Head of caudate nucleus (tissue), 42 donors: Measurements from ENCODE around the gene STRAP.
"Not testable (repeated sequence)": the region's sequence is repeated elsewhere in the genome, so short reads cannot be mapped to it uniquely, and the experiment has no call there.

Experiments
- DNase-seq, 42 donors: peaks; one replicate each; pipeline versions ENCODE4 v3.0.0 to v3.0.0-alpha.2; 2020 to 2021; ENCODE audit warnings: mixed read lengths in 7 of 42
- intact Hi-C: fragments of 100-400 bp; cut with DNase I; formaldehyde crosslinking; loops from one replicate; pipeline ENCODE4 v1.15.0; 2022

Gene STRAP

DNA sequence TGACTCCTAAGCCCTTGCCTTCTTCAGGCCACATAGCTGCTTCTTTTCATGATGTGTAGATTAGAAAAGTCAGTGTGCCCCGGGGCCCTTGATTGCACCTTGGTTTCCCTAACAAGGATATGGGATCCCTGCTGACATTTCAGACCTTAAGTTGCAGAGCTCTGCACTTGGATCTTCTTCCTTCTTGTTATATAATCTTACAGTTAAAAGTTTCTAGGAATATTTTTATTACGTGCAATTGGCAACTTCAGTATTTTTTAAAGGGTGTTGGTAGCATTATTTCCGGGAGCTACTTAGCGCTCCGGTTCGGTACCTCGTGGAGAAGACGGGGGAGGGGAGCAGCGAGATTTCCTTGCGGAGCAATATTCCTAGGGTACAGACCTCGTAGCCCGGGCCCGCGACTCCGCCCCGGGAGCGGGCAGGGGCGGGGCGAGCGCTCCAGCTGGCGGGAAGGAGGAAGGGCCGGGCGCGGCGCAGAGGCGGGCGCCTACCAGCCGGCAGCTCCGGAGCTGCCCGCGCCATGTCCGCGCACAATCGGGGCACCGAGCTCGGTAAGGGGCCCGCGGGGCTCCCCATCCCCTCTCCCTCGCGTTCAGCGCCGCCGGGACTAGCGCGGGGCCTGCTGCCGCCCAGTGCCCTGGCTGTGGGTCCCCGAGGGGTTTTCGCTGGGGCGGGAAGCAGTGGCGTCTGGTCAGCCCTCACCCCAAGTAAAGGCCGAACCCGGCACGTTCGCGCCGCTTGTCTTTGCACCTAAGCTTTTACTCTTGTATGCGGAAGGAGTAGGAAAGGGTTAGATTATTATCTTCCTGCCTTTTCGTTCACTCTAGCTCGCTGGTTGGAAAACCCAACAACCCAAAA lies 28.9 kb downstream of the STRAP start, which contains the start of gene DERA:
DERA (plus strand) TSS at position 469 of the 858 bp plus-strand sequence; CDS start at position 521, 52 bp downstream.
- DNase-seq, result peak; percentile 30 to 90 (median 80)
- intact Hi-C loops, result no loop called here

DNA sequence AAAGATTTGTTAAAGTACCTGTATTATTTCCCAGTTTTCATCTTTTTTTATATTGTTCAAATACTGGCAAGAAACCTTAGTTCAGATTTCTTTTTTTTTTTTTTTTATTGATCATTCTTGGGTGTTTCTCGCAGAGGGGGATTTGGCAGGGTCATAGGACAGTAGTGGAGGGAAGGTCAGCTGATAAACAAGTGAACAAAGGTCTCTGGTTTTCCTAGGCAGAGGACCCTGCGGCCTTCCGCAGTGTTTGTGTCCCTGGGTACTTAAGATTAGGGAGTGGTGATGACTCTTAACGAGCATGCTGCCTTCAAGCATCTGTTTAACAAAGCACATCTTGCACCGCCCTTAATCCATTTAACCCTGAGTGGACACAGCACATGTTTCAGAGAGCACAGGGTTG lies 29.7 kb downstream of the STRAP start:
- intact Hi-C loops, result not testable (repeated sequence)

DNA sequence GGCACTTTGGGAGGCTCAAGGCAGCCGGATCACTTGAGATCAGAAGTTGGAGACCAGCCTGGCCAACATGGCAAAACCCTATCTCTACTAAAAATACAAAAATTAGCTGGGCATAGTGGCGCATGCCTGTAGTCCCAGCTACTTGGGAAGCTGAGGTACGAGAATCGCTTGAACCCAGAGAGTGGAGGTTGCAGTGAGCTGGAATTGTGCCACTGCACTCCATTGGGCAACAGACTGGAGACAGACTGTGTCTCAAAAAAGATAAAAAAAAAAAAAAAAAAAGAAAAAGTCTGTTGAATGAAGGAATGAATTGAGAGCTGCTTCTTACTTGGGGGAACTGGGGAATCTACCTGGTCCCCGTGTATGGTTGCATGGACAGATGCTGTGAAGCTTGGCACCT lies 31.9 kb downstream of the STRAP start:
- intact Hi-C loops, DNase-seq: not testable (repeated sequence)

More for the DNA sequence above, 29.7 kb downstream of the STRAP start:
- not testable (repeated sequence) for DNase-seq

DNA sequence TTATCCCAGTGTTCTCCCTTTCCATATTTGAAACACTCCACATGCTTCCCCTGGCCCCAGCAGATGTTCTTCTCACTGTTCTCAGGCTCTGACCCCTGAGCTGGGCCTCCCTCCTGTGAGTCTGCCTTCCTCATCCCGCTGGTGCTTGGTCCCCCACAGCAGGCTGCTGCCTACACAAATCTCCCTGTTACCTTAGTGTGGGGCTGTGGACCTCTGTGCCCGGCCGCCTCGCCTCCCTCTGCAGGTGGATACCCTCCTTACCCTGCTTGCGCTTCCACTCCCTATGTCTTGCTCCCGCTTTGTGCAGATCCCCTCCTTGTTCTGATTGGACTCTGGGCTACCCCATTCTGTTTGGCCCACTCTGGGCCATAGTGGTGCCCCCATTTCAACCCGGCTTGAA lies 35.9 kb downstream of the STRAP start:
- DNase-seq, result no peak
- intact Hi-C loops, result no loop called here

DNA sequence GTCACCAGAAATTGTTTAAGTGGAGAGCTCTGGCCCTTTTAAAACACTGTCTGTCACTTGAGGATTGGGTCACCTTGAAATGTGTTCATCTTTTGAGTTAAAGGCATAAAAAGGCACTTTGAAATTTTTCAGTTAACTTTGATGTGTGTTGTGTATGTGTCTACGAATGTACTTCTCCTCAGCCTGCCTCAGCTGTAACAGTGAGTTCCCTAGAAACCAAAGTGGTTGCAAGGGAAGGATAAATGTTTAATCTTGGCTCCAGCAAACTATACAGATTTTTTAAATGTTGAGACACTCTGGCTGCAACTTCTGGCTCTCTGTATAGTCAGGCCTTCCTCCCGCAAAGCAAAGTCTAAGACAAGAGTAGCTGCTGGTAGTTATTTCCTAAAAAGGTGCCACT lies 37.2 kb downstream of the STRAP start:
- DNase-seq, result no peak
- intact Hi-C loops, result no loop called here

DNA sequence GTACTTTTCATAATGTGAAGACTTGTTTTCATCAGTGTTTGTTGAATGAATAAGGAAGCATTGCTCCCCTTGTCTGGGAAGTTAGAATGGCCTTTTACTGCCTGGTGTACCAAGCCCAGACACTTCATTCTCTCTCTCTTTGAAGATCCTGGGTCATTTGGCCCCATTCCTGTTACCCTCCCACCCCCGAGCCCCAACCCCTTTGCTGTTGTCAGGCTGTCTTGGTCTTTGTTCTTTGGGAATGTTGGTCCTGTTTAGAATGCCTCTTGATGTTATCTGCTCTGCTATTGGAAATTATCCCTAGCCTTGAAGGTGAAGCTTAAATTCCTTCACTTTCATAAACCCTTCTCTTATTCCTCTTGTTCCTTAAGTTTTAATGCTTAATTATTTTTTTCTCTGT lies 42.8 kb downstream of the STRAP start:
- no peak for DNase-seq
- intact Hi-C loops, result no loop called here

DNA sequence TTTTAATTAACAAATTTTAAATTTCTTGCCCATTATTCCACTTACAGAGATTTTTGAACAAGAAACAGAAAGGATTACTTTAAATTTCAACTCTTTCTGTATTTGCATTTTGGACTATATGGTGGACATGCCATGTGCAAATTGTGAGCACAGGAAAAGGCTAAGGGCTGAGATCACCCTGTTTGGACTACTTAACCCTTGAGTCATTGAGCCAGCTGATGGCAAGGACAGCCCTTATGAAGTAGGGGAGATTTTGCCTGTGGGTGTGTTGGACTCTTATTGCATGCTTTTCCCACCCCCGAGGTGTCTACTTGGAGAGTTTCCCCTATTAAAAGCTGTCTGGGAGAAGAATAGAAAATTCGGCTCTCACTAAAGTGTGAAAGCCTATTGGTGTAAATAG lies 46.2 kb downstream of the STRAP start:
- no peak for DNase-seq
- intact Hi-C loops, result no loop called here

DNA sequence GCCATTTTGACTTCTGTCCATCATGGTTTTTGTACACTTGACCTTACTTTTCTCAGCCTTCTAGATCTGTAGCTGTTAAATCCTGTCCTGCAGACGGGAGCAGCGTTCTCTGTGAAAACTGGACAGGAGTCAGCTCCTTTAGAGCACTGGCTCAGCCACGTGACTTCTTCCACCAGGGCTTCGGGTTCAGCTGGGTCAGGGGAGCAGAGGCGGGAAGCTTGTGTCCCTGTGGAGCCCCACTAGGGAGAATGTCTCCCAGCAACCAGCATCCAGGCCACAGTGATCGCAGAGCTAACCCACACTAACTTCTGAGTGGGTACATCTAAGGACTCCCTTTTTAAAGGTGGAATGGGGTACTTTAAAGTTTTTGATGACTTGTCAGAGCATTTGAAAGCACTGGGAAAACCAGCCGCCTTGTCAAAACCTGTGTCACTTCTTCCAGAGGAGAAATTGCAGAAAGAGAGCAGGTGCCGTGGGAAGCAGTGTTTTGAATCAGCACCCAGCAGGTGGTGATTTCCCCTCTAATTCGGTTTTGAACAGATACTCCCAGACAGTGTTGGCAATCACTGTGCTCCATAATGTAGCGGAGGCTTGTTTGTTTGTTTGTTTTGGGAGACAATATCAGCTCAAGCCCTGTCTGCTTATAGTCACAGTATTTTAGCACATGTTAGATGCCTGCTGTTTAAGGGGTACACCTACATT lies 46.8 kb downstream of the STRAP start:
- DNase-seq, result peak in 32 of 42 donors; percentile 10 to 64 (median 30)
- intact Hi-C loops, result no loop called here

DNA sequence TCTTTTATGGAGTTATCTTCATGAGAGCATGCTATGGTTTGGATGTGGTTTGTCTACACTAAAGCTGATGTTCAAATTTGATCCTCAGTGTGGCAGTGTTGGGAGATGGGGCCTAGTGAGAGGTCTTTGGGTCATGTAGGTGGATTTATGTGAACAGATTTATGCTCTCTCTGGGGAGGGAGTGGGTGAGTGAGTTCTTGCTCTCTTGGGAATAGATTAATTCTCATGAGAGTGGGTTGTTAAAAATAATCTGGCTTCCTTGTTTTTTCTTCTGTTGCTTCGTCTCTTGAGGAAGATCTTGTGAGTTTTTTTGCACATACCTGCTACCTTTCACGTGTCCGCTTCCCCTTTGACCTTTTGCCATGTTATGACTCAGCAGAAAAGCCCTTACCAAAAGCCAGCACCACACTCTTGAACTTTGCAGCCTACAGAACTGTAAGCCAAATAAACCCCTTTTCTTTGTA lies 49.4 kb downstream of the STRAP start:
- DNase-seq, result peak in 10 of 42 donors; percentile 8 to 61 (median 32)
- intact Hi-C loops, result no loop called here

DNA sequence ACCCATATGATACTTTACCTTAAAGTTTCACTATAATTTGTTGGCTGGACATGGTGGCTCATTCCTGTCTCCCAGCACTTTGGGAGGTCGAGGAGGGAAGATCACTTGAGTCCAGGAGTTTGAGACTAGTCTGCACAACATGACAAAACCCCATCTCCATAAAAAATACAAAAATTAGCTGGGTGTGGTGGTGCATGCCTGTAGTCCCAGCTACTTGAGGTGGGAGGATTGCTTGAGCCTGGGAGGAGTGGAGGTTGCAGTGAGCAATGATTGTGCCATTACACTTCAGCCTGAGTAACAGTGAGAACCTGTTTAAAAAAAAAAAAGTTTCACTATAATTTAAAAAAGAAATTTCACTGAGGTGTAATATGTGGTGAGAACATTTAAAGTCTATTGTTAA lies 50.1 kb downstream of the STRAP start:
- intact Hi-C loops, result no loop called here
- DNase-seq, result no peak

DNA sequence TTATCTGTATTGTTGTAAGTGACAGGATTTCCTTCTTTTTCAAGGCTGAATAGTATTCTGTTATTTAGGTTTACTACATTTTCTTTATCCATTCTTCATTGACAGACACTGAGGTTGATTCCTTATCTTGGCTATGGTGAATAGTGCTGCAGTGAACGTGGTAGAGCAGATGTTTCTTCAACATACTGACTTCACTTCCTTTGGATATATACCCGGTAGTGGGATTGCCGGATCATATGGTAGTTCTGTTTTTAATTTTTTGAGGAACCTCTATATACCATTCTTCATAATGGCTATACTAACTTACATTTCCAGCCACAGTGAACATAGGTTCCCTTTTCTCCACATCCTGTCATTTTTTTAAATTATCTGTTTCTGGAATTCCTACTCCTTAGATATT lies 50.8 kb downstream of the STRAP start:
- no peak for DNase-seq
- intact Hi-C loops, result no loop called here

DNA sequence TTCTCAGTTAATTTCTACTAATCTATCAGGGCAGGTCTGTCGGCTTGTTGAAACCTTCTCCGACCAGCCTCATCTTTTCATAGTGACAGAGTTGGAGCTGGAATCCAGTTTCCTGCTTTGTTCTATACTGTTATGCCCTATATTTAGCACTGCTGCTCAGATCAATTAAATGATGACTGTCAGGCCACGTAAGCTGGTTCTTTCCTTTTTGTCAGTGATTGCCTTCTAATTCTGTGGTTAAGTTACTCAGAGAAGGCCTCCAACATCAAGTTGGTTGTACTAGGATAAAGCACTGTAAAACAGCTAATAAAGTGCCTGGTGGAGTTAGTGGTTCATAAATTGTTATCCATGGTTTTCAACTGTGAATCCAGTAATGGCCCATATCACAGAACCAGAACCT lies 51.6 kb downstream of the STRAP start:
- intact Hi-C loops, result no loop called here
- DNase-seq, result peak in 1 of 42 donors; percentile 18

DNA sequence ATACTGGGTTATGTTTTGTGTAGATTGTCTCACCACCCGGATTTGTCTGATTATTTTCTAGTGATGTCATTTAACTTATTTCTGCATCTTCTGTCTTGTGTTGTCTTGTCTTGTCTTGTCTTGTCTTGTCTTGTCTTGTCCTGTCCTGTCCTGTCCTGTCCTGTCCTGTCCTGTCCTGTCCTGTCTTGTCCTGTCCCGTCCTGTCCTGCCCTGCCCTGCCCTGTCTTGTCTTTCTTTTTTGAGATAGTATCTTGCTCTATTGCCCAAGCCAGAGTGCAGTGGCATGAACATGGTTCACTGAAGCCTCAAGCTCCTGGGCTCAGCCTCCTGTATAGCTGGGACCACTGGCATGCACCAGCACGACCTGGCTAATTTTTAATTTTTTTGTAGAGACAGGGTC lies 54.6 kb downstream of the STRAP start:
- intact Hi-C loops, result no loop called here

DNA sequence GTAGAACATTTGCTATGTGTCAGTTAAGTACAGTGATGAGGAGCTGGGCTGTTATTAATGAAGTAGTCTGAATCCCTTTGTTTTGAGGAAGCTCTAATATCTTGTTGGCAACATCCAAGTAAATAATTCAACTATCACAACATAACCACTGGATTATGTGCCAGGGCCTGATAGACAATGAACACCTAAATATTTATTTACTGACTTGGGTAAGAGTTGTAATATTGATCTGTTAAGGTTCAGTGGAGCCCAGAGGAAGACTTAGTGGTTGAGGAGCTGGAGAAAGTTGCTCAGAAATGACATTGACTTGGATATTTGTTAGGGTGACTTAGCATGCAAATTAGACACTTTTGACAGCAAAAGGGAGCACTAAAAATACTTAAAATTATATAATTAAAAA lies 55.7 kb downstream of the STRAP start:
- no peak for DNase-seq
- intact Hi-C loops, result no loop called here

More for the DNA sequence above, 54.6 kb downstream of the STRAP start:
- DNase-seq, result no peak

DNA sequence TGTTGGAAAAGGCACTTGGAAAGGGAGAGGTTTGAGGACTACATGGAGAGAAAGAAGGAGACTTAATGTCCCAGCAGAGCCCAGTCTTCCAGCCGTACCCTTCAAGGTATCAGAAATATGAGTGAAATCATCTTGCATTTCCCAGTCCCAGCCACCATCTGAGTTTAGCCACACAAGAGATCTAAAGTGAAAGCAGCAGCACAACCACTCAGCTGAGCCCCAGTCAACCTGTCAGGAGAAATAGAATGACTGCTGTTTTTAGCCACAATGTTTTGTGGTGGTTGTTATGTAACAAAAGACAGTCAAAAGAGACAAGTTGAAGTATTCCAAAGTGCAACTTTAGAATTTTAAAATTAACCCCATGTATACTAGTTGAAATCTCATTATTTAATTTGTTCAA lies 56.9 kb downstream of the STRAP start:
- no peak for DNase-seq

DNA sequence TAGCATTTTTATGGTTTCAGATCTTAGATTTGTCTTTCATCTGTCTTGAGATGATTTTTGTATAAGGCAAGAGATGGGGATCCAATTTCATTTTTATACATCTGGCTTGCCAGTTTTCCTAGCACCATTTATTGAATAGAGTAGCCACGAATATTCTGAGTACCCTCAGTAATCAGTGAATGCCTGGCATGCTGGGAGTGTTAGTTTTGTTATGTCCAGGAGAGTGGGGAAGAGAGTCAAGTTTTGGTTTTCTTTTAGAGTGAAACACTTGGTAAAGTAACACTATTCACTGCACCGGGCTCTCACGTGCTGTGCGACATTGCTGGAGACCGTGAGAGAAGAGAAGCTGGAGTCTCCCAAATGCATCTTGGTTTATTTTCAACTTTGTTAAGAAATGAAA lies 60.3 kb downstream of the STRAP start:
- DNase-seq, result no peak
- intact Hi-C loops, result no loop called here

More for the DNA sequence above, 56.9 kb downstream of the STRAP start:
- intact Hi-C loops, result no loop called here

DNA sequence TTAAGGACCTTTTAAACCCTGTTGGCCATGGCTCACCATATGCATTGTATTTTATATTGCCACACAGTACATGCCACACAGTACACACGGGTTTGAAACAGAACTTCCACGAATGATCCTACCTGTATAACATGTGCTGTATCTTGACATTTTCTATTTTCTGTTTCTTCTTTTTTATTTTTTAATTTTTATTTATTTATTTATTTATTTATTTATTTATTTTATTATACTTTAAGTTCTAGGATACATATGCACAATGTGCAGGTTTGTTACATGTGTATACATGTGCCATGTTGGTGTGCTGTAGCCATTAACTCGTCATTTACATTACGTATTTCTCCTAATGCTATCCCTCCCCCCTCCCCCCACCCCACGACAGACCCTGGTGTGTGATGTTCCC lies 61.3 kb downstream of the STRAP start:
- DNase-seq, intact Hi-C loops: not testable (repeated sequence)

DNA sequence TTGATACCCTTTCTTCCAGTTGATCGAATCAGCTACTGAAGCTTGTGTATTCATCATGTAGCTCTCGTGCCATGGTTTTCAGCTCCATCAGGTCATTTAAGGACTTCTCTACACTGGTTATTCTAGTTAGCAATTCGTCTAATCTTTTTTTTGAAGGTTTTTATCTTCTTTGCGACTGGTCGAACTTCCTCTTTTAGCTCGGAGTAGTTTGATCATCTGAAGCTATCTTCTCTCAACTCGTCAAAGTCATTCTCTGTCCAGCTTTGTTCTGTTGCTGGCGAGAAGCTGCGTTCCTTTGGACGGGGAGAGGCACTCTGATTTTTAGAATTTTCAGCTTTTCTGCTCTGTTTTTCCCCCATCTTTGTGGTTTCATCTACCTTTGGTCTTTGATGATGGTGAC lies 66.3 kb downstream of the STRAP start:
- intact Hi-C loops, DNase-seq: not testable (repeated sequence)
